SJCRH30 (cell line): ENCODE measurements around the gene PDZRN4. TPM values are rescaled to one million over a fixed set of nuclear protein-coding genes. Genes with fewer than 3 reads are reported as not detected.

ENCODE experiments used
- DNase-seq, 2 experiments: peaks; one replicate each; pipeline ENCODE4 v3.0.0-alpha.2; 2015 to 2020
- H3K27ac ChIP-seq: fragments of 250-450 bp; sonication (Bioruptor Pico); 2 replicates; pipeline ENCODE4 v1.5.1; 2020; ENCODE audit warnings: mild to moderate bottlenecking, moderate library complexity
- H3K27me3 ChIP-seq: fragments of 250-450 bp; sonication (Bioruptor Pico); 2 replicates; pipeline ENCODE4 v1.5.1; 2020; ENCODE audit warnings: mild to moderate bottlenecking, moderate library complexity
- H3K36me3 ChIP-seq: fragments of 250-450 bp; sonication (Bioruptor Pico); 2 replicates; pipeline ENCODE4 v1.5.1; 2020; ENCODE audit warnings: mild to moderate bottlenecking, moderate library complexity
- H3K4me1 ChIP-seq: fragments of 250-450 bp; sonication (Bioruptor Pico); 2 replicates; pipeline ENCODE4 v1.5.1; 2020; ENCODE audit warnings: mild to moderate bottlenecking, moderate library complexity
- H3K4me3 ChIP-seq: fragments of 250-450 bp; sonication (Bioruptor Pico); 2 replicates; pipeline ENCODE4 v1.5.1; 2020; ENCODE audit warnings: mild to moderate bottlenecking, moderate library complexity
- H3K9me3 ChIP-seq: fragments of 250-450 bp; sonication (Bioruptor Pico); replicated peaks from 2 replicates; pipeline ENCODE4 v1.5.1; 2020; ENCODE audit warnings: mild to moderate bottlenecking, moderate library complexity
- total RNA-seq: library from RNA; depleted of rRNA; stranded (reverse); fragments of >200 nt; shearing (Covaris generic); gene quantifications from 2 replicates; pipeline ENCODE4 v1.2.3, GENCODE V29; 2014

Gene PDZRN4
- total RNA-seq, 1 experiment from 2014 or later = not detected

GRCh38 chr12:41486718-41487117, 298.6 kb downstream of the PDZRN4 start:
- H3K36me3 ChIP-seq = no peaks in the 10 kb centered on the region
- DNase-seq = no peak
- no peak overlapping the region for H3K4me3 ChIP-seq
- H3K4me1 ChIP-seq = no peaks in the 10 kb centered on the region
- no peaks in the 10 kb centered on the region for H3K9me3 ChIP-seq
- no peak overlapping the region for H3K27ac ChIP-seq
- H3K27me3 ChIP-seq = no peaks in the 10 kb centered on the region

- no peak for DNase-seq
- no peaks in the 10 kb centered on the region for H3K4me1 ChIP-seq
- no peaks in the 10 kb centered on the region for H3K36me3 ChIP-seq
- H3K27ac ChIP-seq = no peak overlapping the region
- H3K9me3 ChIP-seq = no peaks in the 10 kb centered on the region
- H3K4me3 ChIP-seq = no peak overlapping the region
- no peaks in the 10 kb centered on the region for H3K27me3 ChIP-seq
Observed at GRCh38 chr12:41496009-41496408, 307.9 kb downstream of the PDZRN4 start.

DNA sequence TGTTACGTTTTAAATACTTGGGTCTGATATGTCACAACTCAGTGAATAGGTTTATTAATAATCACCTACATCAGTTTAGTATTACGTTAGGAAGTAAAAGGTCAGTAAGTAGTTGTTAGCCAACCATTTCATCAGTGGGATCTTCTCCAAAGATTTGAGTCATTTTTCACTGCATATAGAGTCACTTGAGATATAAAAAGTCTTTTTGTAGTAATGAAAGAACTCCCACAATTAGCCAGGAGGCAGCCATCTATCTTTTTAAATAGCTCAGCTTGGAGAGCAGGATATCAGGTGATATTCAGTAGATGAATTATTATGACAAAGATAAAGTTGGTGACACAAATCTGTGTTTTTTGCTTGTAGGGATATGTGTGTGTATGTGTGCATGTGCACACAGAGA, 309.3 kb downstream of the PDZRN4 start:
- no peak overlapping the region for H3K27ac ChIP-seq
- H3K36me3 ChIP-seq = no peaks in the 10 kb centered on the region
- no peak for DNase-seq
- H3K27me3 ChIP-seq = no peaks in the 10 kb centered on the region
- H3K9me3 ChIP-seq = no peaks in the 10 kb centered on the region
- no peaks in the 10 kb centered on the region for H3K4me1 ChIP-seq
- H3K4me3 ChIP-seq = no peak overlapping the region

DNA sequence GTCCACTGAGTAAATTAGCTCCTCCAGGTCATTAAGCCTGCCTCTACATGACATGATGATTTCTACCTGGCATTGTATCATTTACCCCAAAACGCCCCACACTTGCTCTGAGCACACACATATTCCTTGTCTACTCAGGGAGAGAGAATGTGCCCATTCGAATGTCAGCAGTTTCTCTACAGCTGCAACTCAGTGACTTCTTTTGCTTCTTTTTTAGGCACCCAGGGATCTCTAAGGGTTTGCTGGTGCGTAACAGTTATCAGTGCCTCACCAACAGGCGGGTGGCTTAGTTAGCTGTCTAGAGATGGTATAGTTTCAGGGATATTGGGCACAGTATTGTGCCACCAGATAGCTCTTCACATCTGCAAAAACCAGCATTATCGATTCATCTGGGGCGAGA, 316.9 kb downstream of the PDZRN4 start:
- no peak overlapping the region for H3K4me3 ChIP-seq
- H3K27ac ChIP-seq = no peak overlapping the region
- H3K27me3 ChIP-seq = no peaks in the 10 kb centered on the region
- no peak for DNase-seq
- H3K9me3 ChIP-seq = 0 out of 2 replicates have a peak, but pooled peaks cover 4% of the 10 kb centered on the region
- no peaks in the 10 kb centered on the region for H3K36me3 ChIP-seq
- H3K4me1 ChIP-seq = peaks cover 3% of the 10 kb centered on the region; the same call in 1 of the 2 replicates

- Histone ChIP-seq H3K9me3 (0 out of 2 replicates have a peak, but pooled peaks cover 4% of the 10 kb centered on the region), H3K36me3 (no peaks in the 10 kb centered on the region), H3K27ac (no peak overlapping the region), H3K4me3 (no peak overlapping the region), H3K4me1 (peaks cover 24% of the 10 kb centered on the region), H3K27me3 (no peaks in the 10 kb centered on the region)
- DNase-seq = no peak
Observed at GRCh38 chr12:41507286-41507685, 319.2 kb downstream of the PDZRN4 start.

GRCh38 chr12:41509271-41510055, 321.3 kb downstream of the PDZRN4 start:
- H3K27ac ChIP-seq = no peak overlapping the region
- DNase-seq = no peak
- no peaks in the 10 kb centered on the region for H3K27me3 ChIP-seq
- H3K9me3 ChIP-seq = 0 out of 2 replicates have a peak, but pooled peaks cover 4% of the 10 kb centered on the region
- H3K4me3 ChIP-seq = no peak overlapping the region
- H3K4me1 ChIP-seq = peaks cover 42% of the 10 kb centered on the region
- no peaks in the 10 kb centered on the region for H3K36me3 ChIP-seq

DNA sequence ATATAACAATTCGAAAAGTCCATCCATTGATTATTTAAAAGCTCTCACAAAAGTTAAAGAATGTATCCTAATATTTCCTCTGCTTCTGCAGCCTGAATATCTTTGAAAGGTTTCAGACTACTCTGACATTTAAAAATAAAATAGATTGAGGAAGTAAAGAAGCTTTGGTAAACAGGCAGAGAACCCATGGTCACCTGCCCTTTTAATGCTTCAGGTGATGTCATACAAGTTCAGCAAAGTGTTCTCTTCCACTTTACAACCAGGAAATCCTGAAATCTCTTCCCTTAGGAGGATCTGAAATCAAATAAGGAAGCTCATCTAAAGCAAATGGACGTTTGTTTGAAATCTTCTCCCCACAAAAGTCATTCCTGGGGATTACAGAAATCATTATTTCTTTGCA, 322.4 kb downstream of the PDZRN4 start:
- Histone ChIP-seq H3K36me3 (no peaks in the 10 kb centered on the region), H3K27me3 (no peaks in the 10 kb centered on the region), H3K27ac (peak overlapping the region; percentile 48), H3K9me3 (0 out of 2 replicates have a peak, but pooled peaks cover 4% of the 10 kb centered on the region), H3K4me1 (peaks cover 42% of the 10 kb centered on the region), H3K4me3 (no peak overlapping the region)
- peak in 1 of 2 experiments; percentile 26 for DNase-seq

- Histone ChIP-seq H3K27ac (peak overlapping the region; percentile 48), H3K4me1 (peaks cover 42% of the 10 kb centered on the region), H3K4me3 (no peak overlapping the region), H3K27me3 (no peaks in the 10 kb centered on the region), H3K36me3 (no peaks in the 10 kb centered on the region), H3K9me3 (no peaks in the 10 kb centered on the region)
- peak; percentile 21 to 66 for DNase-seq
Observed at GRCh38 chr12:41511247-41511646, 323.1 kb downstream of the PDZRN4 start.

DNA sequence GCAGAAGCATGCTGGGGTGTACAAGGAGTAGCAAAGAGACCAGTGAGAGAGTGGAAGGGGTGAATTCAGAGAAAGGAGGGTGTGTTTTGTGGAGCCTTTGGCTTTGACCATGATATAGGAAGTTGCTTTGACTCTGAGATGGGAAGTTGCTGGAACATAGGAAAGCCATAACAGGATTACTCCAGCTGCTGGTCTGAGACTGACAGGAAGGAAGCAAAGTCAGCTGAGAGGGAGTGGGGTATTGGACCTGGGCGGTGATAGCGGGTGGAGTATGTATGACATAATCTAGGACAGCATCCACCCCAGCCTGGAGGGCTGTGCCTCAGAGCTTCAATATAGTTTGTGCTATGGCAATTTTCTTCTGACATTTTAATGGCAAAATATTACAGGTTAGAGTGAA, 324.4 kb downstream of the PDZRN4 start:
- DNase-seq = peak; percentile 64 to 73
- no peaks in the 10 kb centered on the region for H3K36me3 ChIP-seq
- no peak overlapping the region for H3K4me3 ChIP-seq
- no peaks in the 10 kb centered on the region for H3K9me3 ChIP-seq
- H3K4me1 ChIP-seq = peaks cover 42% of the 10 kb centered on the region
- H3K27me3 ChIP-seq = no peaks in the 10 kb centered on the region
- H3K27ac ChIP-seq = peak overlapping the region; percentile 48

DNA sequence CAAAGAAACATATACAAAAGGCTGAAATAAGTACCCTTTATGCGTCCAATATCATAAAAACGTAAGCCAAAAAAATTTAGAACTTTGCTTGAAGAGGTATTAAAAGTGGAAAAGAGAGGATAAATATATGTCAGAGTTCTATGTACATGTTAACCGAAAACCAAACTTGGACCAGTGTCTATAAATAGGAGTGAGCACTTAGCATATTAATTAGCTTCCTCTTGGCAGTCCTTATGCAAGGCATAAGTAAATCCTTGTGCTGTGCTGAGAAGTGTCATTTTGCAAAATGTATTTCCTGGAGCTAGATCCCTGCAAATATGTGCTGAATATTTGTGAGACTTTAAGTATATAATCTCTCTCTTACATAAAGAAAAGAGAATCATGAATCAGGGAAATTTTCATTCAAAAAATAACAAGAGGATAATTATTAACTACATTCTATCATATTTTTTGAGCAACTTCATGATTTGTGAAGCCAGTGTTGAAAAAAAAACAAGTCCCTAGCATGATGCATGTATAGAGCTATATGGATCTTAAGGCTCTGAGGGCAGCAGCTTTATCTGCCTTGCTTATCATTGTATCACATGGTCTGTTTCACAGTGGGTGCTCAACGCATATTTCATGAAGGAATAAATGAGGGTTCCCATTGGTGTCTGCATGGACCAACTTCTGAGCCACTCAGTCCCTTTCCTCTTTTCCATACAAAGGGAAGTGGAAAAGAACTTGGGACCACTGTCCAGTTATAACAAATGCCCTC, 326.1 kb downstream of the PDZRN4 start:
- Histone ChIP-seq H3K4me1 (peaks cover 42% of the 10 kb centered on the region), H3K4me3 (no peak overlapping the region), H3K9me3 (no peaks in the 10 kb centered on the region), H3K27ac (no peak overlapping the region), H3K27me3 (no peaks in the 10 kb centered on the region), H3K36me3 (no peaks in the 10 kb centered on the region)
- DNase-seq = no peak

GRCh38 chr12:41514907-41515306, 326.8 kb downstream of the PDZRN4 start:
- peak in 1 of 2 experiments; percentile 27 for DNase-seq
- H3K27ac ChIP-seq = no peak overlapping the region
- no peaks in the 10 kb centered on the region for H3K9me3 ChIP-seq
- H3K4me3 ChIP-seq = no peak overlapping the region
- H3K4me1 ChIP-seq = peaks cover 40% of the 10 kb centered on the region
- no peaks in the 10 kb centered on the region for H3K27me3 ChIP-seq
- H3K36me3 ChIP-seq = no peaks in the 10 kb centered on the region

- H3K27me3 ChIP-seq = no peaks in the 10 kb centered on the region
- H3K9me3 ChIP-seq = no peaks in the 10 kb centered on the region
- H3K4me3 ChIP-seq = no peak overlapping the region
- peaks cover 35% of the 10 kb centered on the region for H3K4me1 ChIP-seq
- H3K36me3 ChIP-seq = no peaks in the 10 kb centered on the region
- H3K27ac ChIP-seq = no peak overlapping the region
- DNase-seq = no peak
Observed at GRCh38 chr12:41515953-41516352, 327.8 kb downstream of the PDZRN4 start.

DNA sequence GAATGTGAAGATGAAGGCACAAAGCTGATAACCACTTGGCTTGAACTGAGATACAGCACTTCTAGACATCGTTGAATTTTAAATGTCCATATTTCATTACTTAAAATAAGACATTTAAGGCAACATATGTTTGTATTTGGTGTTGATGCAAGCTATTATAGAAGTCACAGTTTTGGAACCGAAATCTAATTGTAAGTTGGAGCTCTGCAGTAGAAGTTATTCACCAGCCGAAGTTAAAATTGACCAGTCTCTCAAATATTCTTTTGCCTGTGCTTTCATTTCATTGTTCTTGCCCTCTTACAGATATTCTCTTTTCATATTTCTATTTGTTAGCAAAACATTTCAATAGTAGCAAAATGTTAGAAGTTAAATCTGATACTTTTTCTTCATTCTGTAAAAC, 332.7 kb downstream of the PDZRN4 start:
- Histone ChIP-seq H3K9me3 (no peaks in the 10 kb centered on the region), H3K4me3 (no peak overlapping the region), H3K4me1 (peaks cover 25% of the 10 kb centered on the region), H3K36me3 (no peaks in the 10 kb centered on the region), H3K27me3 (no peaks in the 10 kb centered on the region), H3K27ac (peak overlapping the region; percentile 90)
- DNase-seq = no peak

DNA sequence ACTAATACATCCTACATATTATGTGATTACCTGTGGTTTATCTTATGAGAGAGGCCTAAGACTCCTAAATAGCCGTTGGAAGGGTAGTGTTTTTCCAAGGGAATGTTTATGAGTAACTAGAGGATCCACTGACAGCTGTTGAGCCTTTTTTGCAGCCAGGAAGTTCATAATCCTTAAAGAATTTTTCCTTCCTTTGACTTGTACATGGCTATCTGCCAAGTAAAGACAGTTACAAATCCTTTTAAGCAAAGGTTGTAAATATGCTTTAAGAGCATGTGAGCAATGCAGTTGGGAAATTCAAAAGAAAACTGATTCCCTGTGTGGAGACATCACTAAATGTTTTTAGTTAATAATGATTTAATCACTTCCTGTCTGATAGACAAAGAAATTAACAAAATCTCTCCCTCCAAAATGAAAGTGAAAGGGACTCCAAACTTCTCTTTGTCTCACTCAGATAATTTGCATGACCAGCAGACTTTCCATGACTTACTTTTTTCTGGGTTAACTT, 333.8 kb downstream of the PDZRN4 start:
- no peaks in the 10 kb centered on the region for H3K36me3 ChIP-seq
- H3K4me3 ChIP-seq = peak overlapping the region; percentile 3; the same call in 1 of the 2 replicates
- DNase-seq = peak; percentile 71 to 96
- H3K27ac ChIP-seq = peak overlapping the region; percentile 90
- H3K27me3 ChIP-seq = no peaks in the 10 kb centered on the region
- H3K9me3 ChIP-seq = no peaks in the 10 kb centered on the region
- H3K4me1 ChIP-seq = peaks cover 27% of the 10 kb centered on the region

DNA sequence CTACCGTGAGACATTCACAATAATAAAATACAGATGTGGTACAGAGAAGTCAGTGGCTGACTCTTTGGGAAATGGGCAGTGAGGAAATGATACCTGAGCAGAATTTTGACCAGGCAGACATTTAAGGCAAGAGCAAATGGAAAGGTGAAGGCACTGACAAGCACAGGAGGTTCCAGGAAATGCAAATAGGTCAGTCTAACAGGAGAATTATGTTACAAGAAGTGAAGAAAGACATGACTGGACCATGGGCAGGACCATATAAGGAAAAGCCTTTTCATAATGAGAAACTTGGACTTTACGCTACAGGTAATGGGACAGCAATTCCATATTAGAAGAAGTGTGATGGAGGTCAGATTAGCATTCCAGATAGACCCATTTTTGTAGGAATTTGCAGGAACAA, 338.9 kb downstream of the PDZRN4 start:
- H3K4me1 ChIP-seq = peaks cover 22% of the 10 kb centered on the region
- no peaks in the 10 kb centered on the region for H3K27me3 ChIP-seq
- no peaks in the 10 kb centered on the region for H3K36me3 ChIP-seq
- DNase-seq = no peak
- H3K27ac ChIP-seq = no peak overlapping the region
- no peak overlapping the region for H3K4me3 ChIP-seq
- H3K9me3 ChIP-seq = no peaks in the 10 kb centered on the region
